HG03103 (cell line): ENCODE data around the gene PPP2R5B.

ENCODE experiments used
- ATAC-seq: cut with Tn5 transposase; IDR thresholded peaks from one replicate; pipeline ENCODE4 v1.9.1; 2021; ENCODE audit warnings: low read depth; ENCODE audit not compliant: unreplicated experiment

Gene PPP2R5B

DNA sequence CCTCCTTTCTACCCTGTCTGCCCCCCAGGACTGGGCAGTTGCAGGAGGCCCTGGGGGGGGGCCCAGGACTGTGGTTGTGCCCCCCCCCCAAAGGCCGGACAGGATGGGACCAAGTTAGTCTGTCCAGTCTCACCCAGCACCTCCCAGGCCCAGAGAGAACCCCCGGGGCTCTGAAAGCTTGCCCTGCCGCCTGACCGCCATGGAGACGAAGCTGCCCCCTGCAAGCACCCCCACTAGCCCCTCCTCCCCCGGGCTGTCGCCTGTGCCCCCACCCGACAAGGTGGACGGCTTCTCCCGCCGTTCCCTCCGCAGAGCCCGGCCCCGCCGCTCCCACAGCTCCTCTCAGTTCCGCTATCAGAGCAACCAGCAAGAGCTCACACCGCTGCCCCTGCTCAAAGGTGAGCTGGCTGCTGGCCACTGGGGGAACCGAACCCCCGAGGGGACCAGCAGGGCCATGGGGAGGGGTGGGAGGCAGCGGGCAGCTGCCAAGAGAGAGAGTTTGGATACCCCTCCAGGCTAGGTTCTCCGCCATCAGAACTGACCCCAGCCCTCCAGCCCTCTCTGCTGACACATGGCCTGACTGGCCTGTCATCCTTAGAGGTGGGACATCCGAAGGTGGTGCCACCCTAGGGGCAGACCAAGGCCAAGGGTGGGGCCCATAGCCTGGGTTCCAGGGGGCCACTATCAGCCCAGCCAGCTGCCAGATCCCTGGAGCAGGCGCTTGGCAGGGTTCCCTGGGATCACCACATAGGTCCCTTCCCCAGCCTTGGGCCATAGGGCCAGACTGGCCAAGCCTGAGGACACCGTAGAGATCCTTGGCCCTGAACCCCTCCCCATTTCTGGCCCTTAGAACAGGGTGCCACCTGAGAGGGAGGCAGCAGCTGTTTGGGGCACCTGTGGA is 1.3 kb downstream of the PPP2R5B start:
- no peak for ATAC-seq

- no peak for ATAC-seq
Measured at GRCh38 chr11:64926689-64927088, 2.2 kb downstream of the PPP2R5B start.

DNA sequence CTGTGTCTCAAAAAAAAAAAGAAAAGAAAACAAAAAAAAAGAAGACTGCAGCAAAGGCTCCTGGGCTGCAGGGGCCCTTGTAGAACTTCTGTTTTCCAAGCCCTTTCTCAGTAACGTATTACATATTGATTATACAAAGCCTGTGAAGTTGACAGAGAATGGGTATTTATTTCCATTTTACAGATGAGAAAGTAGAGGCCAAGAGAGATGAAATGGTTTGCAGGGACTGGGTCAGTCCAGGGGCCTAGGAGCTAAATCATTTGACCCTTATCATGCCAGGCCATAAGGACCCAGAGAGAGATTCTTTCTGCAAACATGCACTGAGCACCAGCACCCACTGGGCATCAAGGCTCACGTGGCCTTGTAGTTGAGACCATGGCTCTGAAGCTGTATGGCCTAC is 4.5 kb downstream of the PPP2R5B start:
- no peak for ATAC-seq

GRCh38 chr11:64929625-64930024 is 5.1 kb downstream of the PPP2R5B start:
- no peak for ATAC-seq

- ATAC-seq: no peak
Measured at GRCh38 chr11:64930340-64930739, 5.9 kb downstream of the PPP2R5B start.

- no peak for ATAC-seq
Measured at GRCh38 chr11:64931290-64931689, 6.8 kb downstream of the PPP2R5B start.

DNA sequence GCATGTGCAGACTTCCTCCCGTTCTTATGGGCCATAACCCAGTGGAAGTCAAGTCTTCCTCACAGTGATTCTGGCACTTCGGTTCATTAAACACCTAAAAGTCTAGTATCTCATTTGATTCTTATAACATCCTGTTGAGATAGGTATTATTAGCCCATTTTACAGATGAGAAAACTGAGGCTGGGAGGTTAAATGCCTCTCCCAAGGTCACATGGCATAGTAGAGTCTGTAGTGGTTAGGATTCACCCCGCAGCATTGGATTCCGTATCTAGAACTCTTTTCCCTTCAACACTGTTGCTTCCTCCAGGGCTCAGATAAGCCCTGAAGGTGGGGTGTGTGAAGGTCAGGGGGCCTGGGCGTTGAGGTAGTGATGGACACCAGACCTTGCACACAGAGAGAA is 7.8 kb downstream of the PPP2R5B start:
- no peak for ATAC-seq

DNA sequence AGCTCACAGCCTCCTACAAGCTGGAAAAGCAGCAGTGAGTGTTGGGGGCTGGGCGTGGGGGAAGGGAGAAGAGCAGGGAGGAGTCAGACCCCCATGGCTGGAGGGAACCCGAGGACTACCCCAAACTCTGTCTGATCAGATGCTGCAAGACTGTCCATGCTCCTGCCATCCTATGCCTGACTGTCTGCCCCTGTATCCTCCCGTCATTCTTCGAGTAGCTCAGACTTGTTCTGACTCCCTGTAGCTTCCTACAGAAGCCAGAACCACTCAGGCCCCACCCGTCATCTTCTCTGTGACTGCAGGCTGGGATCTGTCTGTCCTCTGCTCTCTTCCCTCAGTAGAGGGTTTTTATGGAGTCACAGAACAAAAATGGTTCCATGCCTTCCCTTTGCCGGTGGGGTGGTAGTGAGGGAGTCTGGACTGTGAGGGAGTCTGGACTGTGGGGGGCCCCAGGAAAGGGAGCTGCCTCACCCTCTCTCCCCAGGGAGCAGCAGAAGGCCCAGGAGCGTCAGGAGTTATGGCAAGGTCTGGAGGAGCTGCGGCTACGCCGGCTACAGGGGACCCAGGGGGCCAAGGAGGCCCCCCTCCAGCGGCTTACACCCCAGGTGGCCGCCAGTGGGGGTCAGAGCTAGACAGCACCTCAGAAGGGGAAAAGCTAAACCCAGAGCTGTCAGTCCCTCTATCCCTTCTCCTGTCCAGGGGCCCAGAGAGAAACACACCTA is 8.9 kb downstream of the PPP2R5B start:
- ATAC-seq: no peak

DNA sequence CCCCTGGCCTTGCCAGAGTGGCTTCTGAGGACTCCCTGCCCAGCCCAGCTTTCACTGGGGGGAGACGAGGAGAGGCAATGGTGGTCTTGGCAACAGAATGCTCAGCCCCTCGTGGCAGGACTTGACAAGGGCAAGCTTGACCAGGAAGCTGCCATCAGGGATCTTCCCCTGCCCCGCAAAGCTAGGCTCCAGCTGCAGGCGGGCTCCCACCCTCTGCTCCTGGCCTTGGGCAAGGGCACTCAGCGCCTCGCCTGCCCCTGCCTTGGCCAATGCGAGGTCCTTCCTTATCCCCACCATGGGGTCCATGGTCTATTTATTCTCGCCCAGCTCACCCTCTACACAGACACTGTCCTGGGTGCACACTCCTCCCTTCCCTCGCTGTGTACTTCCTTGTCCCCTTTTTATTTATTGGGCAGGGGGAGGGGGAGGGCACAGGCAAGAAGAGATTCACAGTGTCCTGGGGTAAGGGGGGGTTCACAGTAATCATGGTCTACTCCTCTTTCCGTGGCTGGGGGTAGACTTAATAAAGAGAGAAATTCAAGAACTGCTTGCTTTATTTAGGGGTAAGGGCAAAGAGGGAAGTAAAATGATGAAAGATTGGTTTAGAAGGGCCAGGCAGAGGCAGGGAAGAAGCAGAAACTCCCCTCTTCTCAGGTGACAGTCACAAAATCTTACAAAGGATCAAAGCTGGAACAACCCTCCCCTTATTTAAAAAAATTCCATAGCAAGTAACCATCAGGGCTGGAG is 9.6 kb downstream of the PPP2R5B start:
- ATAC-seq: no peak

- ATAC-seq: no peak
Measured at GRCh38 chr11:64934682-64935358, 10.3 kb downstream of the PPP2R5B start.

DNA sequence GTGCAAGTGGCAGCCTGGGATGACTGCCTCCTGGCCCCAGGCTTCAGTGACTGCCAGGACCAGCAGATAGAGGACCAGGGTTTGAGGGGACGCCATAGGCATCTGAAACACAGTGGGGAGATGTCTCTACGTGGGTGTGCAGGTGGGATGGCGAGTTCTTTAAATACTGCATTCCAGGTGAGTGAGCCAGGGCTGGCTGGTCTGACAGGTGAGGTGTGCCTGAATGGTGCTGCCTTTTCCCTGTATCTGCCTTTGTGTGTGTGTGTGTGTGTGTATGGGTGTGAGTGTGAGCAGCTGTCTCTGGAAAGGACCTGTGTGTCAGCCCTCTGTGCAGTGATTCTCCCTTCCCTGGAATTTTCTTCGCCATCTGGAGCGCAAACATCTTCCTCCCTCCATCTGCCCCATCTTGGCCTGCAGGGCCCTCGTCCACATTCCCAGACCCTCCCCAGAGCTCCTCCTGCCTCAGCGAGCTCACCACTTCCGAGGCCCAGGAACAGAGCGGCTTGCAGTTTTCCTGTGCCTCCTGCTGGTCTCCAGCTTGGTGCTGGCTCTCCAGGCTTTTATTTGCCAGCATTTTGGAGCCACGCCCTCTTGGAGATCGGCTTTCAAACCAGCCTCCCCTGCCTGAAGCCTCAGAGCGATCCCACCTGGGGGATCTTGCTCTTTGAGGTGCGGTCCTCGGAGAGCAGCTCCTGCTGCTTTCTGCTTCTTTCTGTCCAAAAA is 11.0 kb downstream of the PPP2R5B start, which contains the start of gene GPHA2:
Gene GPHA2, minus strand, starts transcription at position 535 of the 723 bp plus-strand sequence. Its CDS starts 433 bp downstream, at position 102.
- ATAC-seq: no peak

DNA sequence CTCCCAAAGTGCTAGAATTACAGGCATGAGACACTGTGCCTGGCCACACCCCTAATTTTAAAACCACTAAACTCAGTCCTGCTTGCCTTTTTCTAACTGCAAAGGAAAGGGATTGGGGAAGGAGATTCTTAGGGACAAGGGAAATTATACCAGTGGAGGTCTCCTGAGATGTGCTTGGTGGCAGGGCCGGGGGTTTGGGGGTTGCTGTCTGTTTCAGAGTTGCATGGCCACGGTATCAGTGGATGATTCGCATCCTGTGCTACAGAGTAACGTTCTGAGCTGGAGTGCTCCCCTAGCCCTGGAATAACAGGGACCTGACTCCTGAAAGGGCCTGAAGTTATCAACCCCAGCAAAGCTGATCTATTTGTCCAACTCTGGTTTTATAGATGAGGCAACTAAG is 12.1 kb downstream of the PPP2R5B start:
- no peak for ATAC-seq

GRCh38 chr11:64947208-64947814 is 22.8 kb downstream of the PPP2R5B start:
- ATAC-seq: no peak

DNA sequence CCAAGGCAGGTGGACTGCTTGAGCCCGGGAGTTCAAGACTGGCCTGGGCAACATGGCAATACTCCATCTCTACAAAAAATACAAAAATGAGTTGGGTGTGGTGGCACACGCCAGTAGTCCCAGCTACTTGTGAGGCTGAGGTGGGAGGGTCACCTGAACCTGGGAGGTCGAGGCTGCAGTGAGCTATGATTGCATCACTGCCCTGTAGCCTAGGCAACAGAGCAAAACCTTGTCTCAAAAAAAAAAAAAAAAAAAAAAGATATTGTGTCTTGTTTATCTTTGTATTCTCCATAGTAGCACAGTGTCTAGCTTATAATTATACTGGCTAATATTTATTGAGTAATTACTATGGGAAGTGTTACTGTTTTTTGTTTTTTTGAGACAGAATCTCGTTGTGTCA is 27.0 kb downstream of the PPP2R5B start:
- ATAC-seq: no peak

GRCh38 chr11:64954201-64954600 is 29.7 kb downstream of the PPP2R5B start:
- no peak for ATAC-seq

DNA sequence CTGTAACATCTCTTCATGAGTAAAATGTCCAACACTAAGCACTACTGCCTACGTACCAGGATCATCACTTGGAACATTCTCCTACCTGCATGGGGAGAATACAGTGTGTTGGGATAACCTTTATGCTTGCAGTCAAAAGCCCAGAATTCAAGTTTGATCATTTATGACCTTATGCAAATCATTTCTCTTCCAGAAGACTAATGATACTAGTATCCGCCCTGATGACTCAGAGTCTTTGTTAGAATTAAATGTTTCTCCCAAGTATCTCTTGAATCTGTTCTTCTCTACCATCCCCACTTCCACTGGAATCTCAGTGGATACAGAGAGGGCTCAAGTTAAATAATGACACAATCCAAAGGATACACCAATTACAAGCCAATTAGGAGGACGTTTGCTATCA is 35.0 kb downstream of the PPP2R5B start:
- no peak for ATAC-seq

DNA sequence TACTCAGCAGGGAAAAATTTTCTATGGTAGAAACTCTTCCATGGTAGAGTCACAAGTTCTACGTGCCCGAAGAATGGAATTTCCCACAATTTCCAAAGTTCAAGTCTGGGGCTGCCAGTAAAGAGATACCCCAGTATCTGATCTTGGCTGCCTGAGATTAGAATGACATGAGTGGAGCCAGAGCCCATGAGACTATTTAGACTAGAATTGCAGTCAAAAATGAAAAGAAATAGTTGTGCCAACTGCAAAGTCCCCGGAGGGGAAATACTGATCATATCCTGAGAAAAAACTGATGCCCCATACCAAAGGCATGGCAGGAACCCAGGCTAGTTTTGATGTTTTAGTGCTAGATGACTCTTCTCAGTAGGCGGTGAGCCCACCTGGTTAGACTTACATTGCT is 36.2 kb downstream of the PPP2R5B start:
- no peak for ATAC-seq

DNA sequence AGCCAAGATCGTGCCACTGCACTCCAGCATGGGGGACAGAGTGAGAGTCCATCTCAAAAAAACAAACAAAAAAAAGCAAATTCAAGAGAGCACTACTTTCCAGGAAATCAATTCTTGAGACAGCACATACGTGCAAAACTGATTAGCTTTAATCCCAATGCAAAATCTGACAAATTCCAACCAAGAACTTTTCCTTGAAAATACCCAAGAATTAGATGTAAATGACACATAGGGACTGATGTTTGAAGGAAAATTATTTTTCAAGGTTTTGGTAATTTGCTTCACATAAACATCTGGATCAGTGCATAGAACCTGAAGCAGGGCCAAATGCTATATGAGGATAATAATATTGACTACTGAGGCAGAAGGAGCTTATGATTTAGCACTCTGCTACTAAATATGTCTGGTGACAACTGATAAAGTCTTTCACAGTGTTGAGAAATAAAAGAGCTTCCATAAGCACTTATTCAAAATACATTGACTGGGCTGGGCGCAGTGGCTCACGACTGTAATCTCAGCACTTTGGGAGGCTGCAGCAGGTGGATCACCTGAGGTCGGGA is 38.7 kb downstream of the PPP2R5B start:
- ATAC-seq: no peak

GRCh38 chr11:64967375-64967774 is 42.9 kb downstream of the PPP2R5B start:
- ATAC-seq: no peak
